IPS-18a (cell line): ENCODE results near the gene GREM1.

Experiments
- H3K27ac ChIP-seq: one replicate; pipeline ENCODE4 v1.5.1; 2013; ENCODE audit warnings: low read length
- H3K27me3 ChIP-seq: one replicate; pipeline ENCODE4 v1.6.1; 2013; ENCODE audit warnings: mild to moderate bottlenecking, low read length; ENCODE audit not compliant: control insufficient read depth, insufficient read depth
- H3K36me3 ChIP-seq: one replicate; pipeline ENCODE4 v1.6.1; 2013; ENCODE audit warnings: low read depth, low read length; ENCODE audit not compliant: control insufficient read depth
- H3K4me1 ChIP-seq: one replicate; pipeline ENCODE4 v1.6.1; 2013; ENCODE audit warnings: low read depth, low read length; ENCODE audit not compliant: control insufficient read depth
- H3K4me3 ChIP-seq: one replicate; pipeline ENCODE4 v1.5.1; 2013; ENCODE audit warnings: low read length
- H3K9ac ChIP-seq: one replicate; pipeline ENCODE4 v1.6.1; 2013; ENCODE audit warnings: mild to moderate bottlenecking, low read length, moderate library complexity
- H3K9me3 ChIP-seq: one replicate; pipeline ENCODE4 v1.6.1; 2013; ENCODE audit warnings: low read depth, low read length; ENCODE audit not compliant: control insufficient read depth

Gene GREM1

GRCh38 chr15:32718821-32719716 is 1.3 kb downstream of the GREM1 start:
- no peaks in the 10 kb centered on the region for H3K36me3 ChIP-seq
- H3K9me3 ChIP-seq: no peaks in the 10 kb centered on the region
- peaks cover 89% of the 10 kb centered on the region for H3K27me3 ChIP-seq
- H3K4me3 ChIP-seq: peak overlapping the region; percentile 64
- peaks cover 11% of the 10 kb centered on the region for H3K4me1 ChIP-seq
- H3K9ac ChIP-seq: no peak overlapping the region
- no peak overlapping the region for H3K27ac ChIP-seq

GRCh38 chr15:32721596-32721995 is 3.8 kb downstream of the GREM1 start:
- Histone ChIP-seq H3K4me3 (no peak overlapping the region), H3K27ac (no peak overlapping the region), H3K9me3 (no peaks in the 10 kb centered on the region), H3K9ac (no peak overlapping the region), H3K27me3 (peaks cover 64% of the 10 kb centered on the region), H3K4me1 (peaks cover 6% of the 10 kb centered on the region), H3K36me3 (no peaks in the 10 kb centered on the region)

GRCh38 chr15:32722136-32722535 is 4.3 kb downstream of the GREM1 start:
- no peak overlapping the region for H3K4me3 ChIP-seq
- H3K27ac ChIP-seq: no peak overlapping the region
- no peaks in the 10 kb centered on the region for H3K36me3 ChIP-seq
- H3K9ac ChIP-seq: no peak overlapping the region
- H3K9me3 ChIP-seq: no peaks in the 10 kb centered on the region
- H3K27me3 ChIP-seq: peaks cover 58% of the 10 kb centered on the region
- H3K4me1 ChIP-seq: peaks cover under 1% of the 10 kb centered on the region

GRCh38 chr15:32723171-32723948 is 5.6 kb downstream of the GREM1 start:
- Histone ChIP-seq H3K36me3 (no peaks in the 10 kb centered on the region), H3K4me3 (no peak overlapping the region), H3K9ac (no peak overlapping the region), H3K27me3 (peaks cover 46% of the 10 kb centered on the region), H3K4me1 (no peaks in the 10 kb centered on the region), H3K27ac (no peak overlapping the region), H3K9me3 (no peaks in the 10 kb centered on the region)

GRCh38 chr15:32729700-32730395 is 12.0 kb downstream of the GREM1 start:
- H3K36me3 ChIP-seq: no peaks in the 10 kb centered on the region
- peaks cover 10% of the 10 kb centered on the region for H3K27me3 ChIP-seq
- peaks cover 14% of the 10 kb centered on the region for H3K4me1 ChIP-seq
- no peak overlapping the region for H3K27ac ChIP-seq
- H3K9ac ChIP-seq: no peak overlapping the region
- no peaks in the 10 kb centered on the region for H3K9me3 ChIP-seq
- H3K4me3 ChIP-seq: no peak overlapping the region

GRCh38 chr15:32730677-32731654 is 13.2 kb downstream of the GREM1 start:
- H3K9me3 ChIP-seq: no peaks in the 10 kb centered on the region
- H3K36me3 ChIP-seq: no peaks in the 10 kb centered on the region
- H3K27ac ChIP-seq: no peak overlapping the region
- H3K27me3 ChIP-seq: peaks cover 10% of the 10 kb centered on the region
- H3K4me1 ChIP-seq: peaks cover 14% of the 10 kb centered on the region
- H3K9ac ChIP-seq: no peak overlapping the region
- no peak overlapping the region for H3K4me3 ChIP-seq

GRCh38 chr15:32732574-32733157 is 14.9 kb downstream of the GREM1 start:
- peaks cover 14% of the 10 kb centered on the region for H3K4me1 ChIP-seq
- H3K27me3 ChIP-seq: peaks cover 10% of the 10 kb centered on the region
- no peaks in the 10 kb centered on the region for H3K36me3 ChIP-seq
- no peaks in the 10 kb centered on the region for H3K9me3 ChIP-seq
- no peak overlapping the region for H3K27ac ChIP-seq
- no peak overlapping the region for H3K4me3 ChIP-seq
- H3K9ac ChIP-seq: no peak overlapping the region

- no peak overlapping the region for H3K9ac ChIP-seq
- H3K36me3 ChIP-seq: no peaks in the 10 kb centered on the region
- no peaks in the 10 kb centered on the region for H3K9me3 ChIP-seq
- no peak overlapping the region for H3K27ac ChIP-seq
- H3K4me3 ChIP-seq: no peak overlapping the region
- H3K27me3 ChIP-seq: peaks cover 10% of the 10 kb centered on the region
- H3K4me1 ChIP-seq: peaks cover 14% of the 10 kb centered on the region
Measured at GRCh38 chr15:32733281-32733680, 15.5 kb downstream of the GREM1 start.

GRCh38 chr15:32735989-32736700 is 18.3 kb downstream of the GREM1 start:
- no peak overlapping the region for H3K27ac ChIP-seq
- no peak overlapping the region for H3K9ac ChIP-seq
- no peaks in the 10 kb centered on the region for H3K36me3 ChIP-seq
- no peaks in the 10 kb centered on the region for H3K9me3 ChIP-seq
- peaks cover 6% of the 10 kb centered on the region for H3K27me3 ChIP-seq
- H3K4me1 ChIP-seq: peaks cover 3% of the 10 kb centered on the region
- H3K4me3 ChIP-seq: no peak overlapping the region

GRCh38 chr15:32736701-32737061 is 18.9 kb downstream of the GREM1 start:
- no peak overlapping the region for H3K27ac ChIP-seq
- peaks cover under 1% of the 10 kb centered on the region for H3K27me3 ChIP-seq
- no peaks in the 10 kb centered on the region for H3K9me3 ChIP-seq
- no peak overlapping the region for H3K4me3 ChIP-seq
- H3K4me1 ChIP-seq: no peaks in the 10 kb centered on the region
- no peak overlapping the region for H3K9ac ChIP-seq
- H3K36me3 ChIP-seq: no peaks in the 10 kb centered on the region
